ENCODE data around the gene ARAP2. TPM values are rescaled to one million over a fixed set of nuclear protein-coding genes. Genes with fewer than 3 reads are reported as not detected.

Gene ARAP2
- total and polyA plus RNA-seq, 4 donors = 0.26 to 22.7 (median 12.5) TPM

- ATAC-seq (ENCODE audit: low FRiP score) (peak; percentile 47), DNase-seq (peak in 1 of 2 donors; percentile 46)
- WGBS, 2 donors = 84 to 96% methylated on average over 4 of the region's 4 CpGs
- no peaks in the 10 kb centered on the region for H3K27me3 ChIP-seq (ENCODE audit: control insufficient read depth in 1 of 2, insufficient read depth in 2 of 2, low read length in 1 of 2)
- intact Hi-C loops (cut with DNase I) = no loop called here
- H3K4me1 ChIP-seq (ENCODE audit: control insufficient read depth in 1 of 2, insufficient read depth in 2 of 2, low read length in 2 of 2) = no peaks in the 10 kb centered on the region
- no peak overlapping the region for H3K4me3 ChIP-seq (ENCODE audit: low read length in 2 of 2)
- no peaks in the 10 kb centered on the region for H3K36me3 ChIP-seq (ENCODE audit: control insufficient read depth in 1 of 2, insufficient read depth in 2 of 2, low read length in 1 of 2)
- no peak overlapping the region for H3K27ac ChIP-seq (ENCODE audit: low read depth in 1 of 2, low read length in 2 of 2)
- no peaks in the 10 kb centered on the region for H3K9me3 ChIP-seq (ENCODE audit: control insufficient read depth, low read length)
Measured at GRCh38 chr4:36198861-36199260, 45.5 kb downstream of the ARAP2 start.

- intact Hi-C loops (cut with DNase I) = no loop called here
Measured at GRCh38 chr4:36198068-36198808, 46.1 kb downstream of the ARAP2 start.

GRCh38 chr4:36197501-36197900 is 46.8 kb downstream of the ARAP2 start:
- DNase-seq (peak in 1 of 2 donors; percentile 54), ATAC-seq (ENCODE audit: low FRiP score) (peak; percentile 19)
- Histone ChIP-seq H3K36me3 (ENCODE audit: control insufficient read depth in 1 of 2, insufficient read depth in 2 of 2, low read length in 1 of 2) (no peaks in the 10 kb centered on the region), H3K27me3 (ENCODE audit: control insufficient read depth in 1 of 2, insufficient read depth in 2 of 2, low read length in 1 of 2) (no peaks in the 10 kb centered on the region), H3K4me1 (ENCODE audit: control insufficient read depth in 1 of 2, insufficient read depth in 2 of 2, low read length in 2 of 2) (no peaks in the 10 kb centered on the region), H3K4me3 (ENCODE audit: low read length in 2 of 2) (no peak overlapping the region), H3K27ac (ENCODE audit: low read depth in 1 of 2, low read length in 2 of 2) (no peak overlapping the region), H3K9me3 (ENCODE audit: control insufficient read depth, low read length) (no peaks in the 10 kb centered on the region)
- intact Hi-C loops (cut with DNase I) = no loop called here
- 94 to 96% methylated on average over 5 of the region's 5 CpGs for WGBS, 2 donors

More at GRCh38 chr4:36198068-36198808, 46.1 kb downstream of the ARAP2 start:
- H3K27ac ChIP-seq (ENCODE audit: low read depth in 1 of 2, low read length in 2 of 2) = no peak overlapping the region
- no peaks in the 10 kb centered on the region for H3K36me3 ChIP-seq (ENCODE audit: control insufficient read depth in 1 of 2, insufficient read depth in 2 of 2, low read length in 1 of 2)
- no peaks in the 10 kb centered on the region for H3K27me3 ChIP-seq (ENCODE audit: control insufficient read depth in 1 of 2, insufficient read depth in 2 of 2, low read length in 1 of 2)
- no peaks in the 10 kb centered on the region for H3K9me3 ChIP-seq (ENCODE audit: control insufficient read depth, low read length)
- H3K4me3 ChIP-seq (ENCODE audit: low read length in 2 of 2) = no peak overlapping the region
- ATAC-seq (ENCODE audit: low FRiP score) = peak; percentile 58
- 84 to 93% methylated on average over 10 of the region's 10 CpGs for WGBS, 2 donors
- DNase-seq = peak; percentile 41 to 57
- H3K4me1 ChIP-seq (ENCODE audit: control insufficient read depth in 1 of 2, insufficient read depth in 2 of 2, low read length in 2 of 2) = no peaks in the 10 kb centered on the region

- no peak overlapping the region for H3K27ac ChIP-seq (ENCODE audit: low read depth in 1 of 2, low read length in 2 of 2)
- peaks cover 0 to 2% of the 10 kb centered on the region in 2 donors for H3K4me1 ChIP-seq (ENCODE audit: control insufficient read depth in 1 of 2, insufficient read depth in 2 of 2, low read length in 2 of 2)
- H3K36me3 ChIP-seq (ENCODE audit: control insufficient read depth in 1 of 2, insufficient read depth in 2 of 2, low read length in 1 of 2) = no peaks in the 10 kb centered on the region
- WGBS, 2 donors = 86 to 87% methylated on average over 7 of the region's 7 CpGs
- intact Hi-C loops (cut with DNase I) = no loop called here
- no peaks in the 10 kb centered on the region for H3K9me3 ChIP-seq (ENCODE audit: control insufficient read depth, low read length)
- DNase-seq (no peak), ATAC-seq (ENCODE audit: low FRiP score) (no peak)
- no peak overlapping the region for H3K4me3 ChIP-seq (ENCODE audit: low read length in 2 of 2)
- no peaks in the 10 kb centered on the region for H3K27me3 ChIP-seq (ENCODE audit: control insufficient read depth in 1 of 2, insufficient read depth in 2 of 2, low read length in 1 of 2)
Measured at GRCh38 chr4:36196145-36196913, 48.0 kb downstream of the ARAP2 start.

- H3K4me3 ChIP-seq (ENCODE audit: low read length in 2 of 2) = no peak overlapping the region
- no peaks in the 10 kb centered on the region for H3K9me3 ChIP-seq (ENCODE audit: control insufficient read depth, low read length)
- H3K27me3 ChIP-seq (ENCODE audit: control insufficient read depth in 1 of 2, insufficient read depth in 2 of 2, low read length in 1 of 2) = no peaks in the 10 kb centered on the region
- intact Hi-C loops (cut with DNase I) = no loop called here
- no peak for ATAC-seq (ENCODE audit: low FRiP score)
- H3K4me1 ChIP-seq (ENCODE audit: control insufficient read depth in 1 of 2, insufficient read depth in 2 of 2, low read length in 2 of 2) = peaks cover 0 to 2% of the 10 kb centered on the region in 2 donors
- 83 to 91% methylated on average over 1 of the region's 1 CpG for WGBS, 2 donors
- no peaks in the 10 kb centered on the region for H3K36me3 ChIP-seq (ENCODE audit: control insufficient read depth in 1 of 2, insufficient read depth in 2 of 2, low read length in 1 of 2)
- no peak overlapping the region for H3K27ac ChIP-seq (ENCODE audit: low read depth in 1 of 2, low read length in 2 of 2)
- no peak for DNase-seq
Measured at GRCh38 chr4:36192922-36193321, 51.4 kb downstream of the ARAP2 start.

GRCh38 chr4:36189511-36190226 is 54.6 kb downstream of the ARAP2 start:
- ATAC-seq (ENCODE audit: low FRiP score) (no peak), DNase-seq (no peak)
- 40 to 48% methylated on average over 3 of the region's 3 CpGs for WGBS, 2 donors
- Histone ChIP-seq H3K27me3 (ENCODE audit: control insufficient read depth in 1 of 2, insufficient read depth in 2 of 2, low read length in 1 of 2) (no peaks in the 10 kb centered on the region), H3K4me3 (ENCODE audit: low read length in 2 of 2) (no peak overlapping the region), H3K9me3 (ENCODE audit: control insufficient read depth, low read length) (no peaks in the 10 kb centered on the region), H3K27ac (ENCODE audit: low read depth in 1 of 2, low read length in 2 of 2) (no peak overlapping the region), H3K4me1 (ENCODE audit: control insufficient read depth in 1 of 2, insufficient read depth in 2 of 2, low read length in 2 of 2) (peaks cover 0 to 2% of the 10 kb centered on the region in 2 donors), H3K36me3 (ENCODE audit: control insufficient read depth in 1 of 2, insufficient read depth in 2 of 2, low read length in 1 of 2) (no peaks in the 10 kb centered on the region)
- intact Hi-C loops (cut with DNase I) = no loop called here

- no peak for ATAC-seq (ENCODE audit: low FRiP score)
- Histone ChIP-seq H3K4me3 (ENCODE audit: low read length in 2 of 2) (no peak overlapping the region), H3K27ac (ENCODE audit: low read depth in 1 of 2, low read length in 2 of 2) (no peak overlapping the region), H3K36me3 (ENCODE audit: control insufficient read depth in 1 of 2, insufficient read depth in 2 of 2, low read length in 1 of 2) (no peaks in the 10 kb centered on the region), H3K9me3 (ENCODE audit: control insufficient read depth, low read length) (no peaks in the 10 kb centered on the region), H3K4me1 (ENCODE audit: control insufficient read depth in 1 of 2, insufficient read depth in 2 of 2, low read length in 2 of 2) (peaks cover 0 to 2% of the 10 kb centered on the region in 2 donors), H3K27me3 (ENCODE audit: control insufficient read depth in 1 of 2, insufficient read depth in 2 of 2, low read length in 1 of 2) (no peaks in the 10 kb centered on the region)
- DNase-seq = no peak
- intact Hi-C loops (cut with DNase I) = no loop called here
- 46 to 48% methylated on average over 4 of the region's 4 CpGs for WGBS, 2 donors
Measured at GRCh38 chr4:36187723-36188333, 56.5 kb downstream of the ARAP2 start.

GRCh38 chr4:36183665-36184393 is 60.5 kb downstream of the ARAP2 start:
- Histone ChIP-seq H3K4me3 (ENCODE audit: low read length in 2 of 2) (no peak overlapping the region), H3K4me1 (ENCODE audit: control insufficient read depth in 1 of 2, insufficient read depth in 2 of 2, low read length in 2 of 2) (no peaks in the 10 kb centered on the region), H3K9me3 (ENCODE audit: control insufficient read depth, low read length) (no peaks in the 10 kb centered on the region), H3K27ac (ENCODE audit: low read depth in 1 of 2, low read length in 2 of 2) (no peak overlapping the region), H3K36me3 (ENCODE audit: control insufficient read depth in 1 of 2, insufficient read depth in 2 of 2, low read length in 1 of 2) (no peaks in the 10 kb centered on the region), H3K27me3 (ENCODE audit: control insufficient read depth in 1 of 2, insufficient read depth in 2 of 2, low read length in 1 of 2) (no peaks in the 10 kb centered on the region)
- DNase-seq (no peak), ATAC-seq (ENCODE audit: low FRiP score) (no peak)
- WGBS, 2 donors = 63 to 71% methylated on average over 5 of the region's 5 CpGs
- intact Hi-C loops (cut with DNase I) = no loop called here
